ENCODE measurements around the gene CYBA.

DNA sequence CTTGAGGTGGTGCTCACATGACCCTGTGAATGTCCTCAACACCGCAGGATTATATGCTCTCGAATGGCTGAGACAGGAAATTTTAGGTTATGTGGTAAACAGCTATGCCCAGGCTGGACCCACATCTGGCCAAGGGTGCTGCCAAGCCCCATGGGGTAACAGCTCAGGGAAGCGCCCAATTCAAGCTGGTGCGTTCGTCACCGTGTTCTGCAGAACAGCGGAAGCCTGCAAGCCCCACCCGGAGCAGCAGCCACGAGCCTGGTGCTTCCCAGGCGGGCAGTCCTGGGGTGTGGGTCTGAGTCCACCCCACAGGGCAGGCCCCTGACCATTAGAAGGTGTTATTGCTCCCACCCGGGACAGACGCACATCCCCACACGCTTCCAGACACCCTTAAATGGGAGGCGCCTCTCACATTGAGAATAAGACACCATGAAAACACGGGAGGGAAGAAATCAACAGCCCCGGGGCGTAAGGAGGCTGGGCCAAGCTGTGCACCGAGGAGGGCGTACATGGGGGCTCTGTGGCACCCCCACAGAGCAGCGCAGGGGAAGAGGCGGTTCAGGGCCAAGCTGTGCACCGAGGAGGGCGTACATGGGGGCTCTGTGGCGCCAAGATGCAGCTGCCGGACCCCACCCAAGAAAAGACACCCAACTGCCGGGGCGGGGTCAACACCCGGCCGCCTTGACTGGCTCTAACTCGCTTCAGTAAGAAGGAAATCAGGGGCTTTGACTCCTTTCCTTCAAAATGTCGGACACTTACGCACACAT is 2.9 kb upstream of the CYBA start:
- TF ChIP-seq TFCP2L1 (CRISPR knock-in tag; IDR thresholded peaks at IDR 0.05) (no peak), PHF8 (IDR thresholded peaks at IDR 0.05; ENCODE audit: borderline replicate concordance, low read depth) (no peak), KDM1A (IDR thresholded peaks at IDR 0.05; ENCODE audit: low read depth) (no peak), MAZ (IDR thresholded peaks at IDR 0.05; ENCODE audit: borderline replicate concordance, low read depth, low read length) (no peak), ESRRA (IDR thresholded peaks at IDR 0.05; ENCODE audit: borderline replicate concordance, low read length) (no peak), EP300 (IDR thresholded peaks at IDR 0.05) (no peak), POLR2AphosphoS2 (conservative IDR thresholded peaks at IDR 0.05; ENCODE audit: low read length) (no peak), RCOR1 (IDR thresholded peaks at IDR 0.05; ENCODE audit: low read depth, low read length) (no peak)
- TF ChIP-seq, protein P1, sequence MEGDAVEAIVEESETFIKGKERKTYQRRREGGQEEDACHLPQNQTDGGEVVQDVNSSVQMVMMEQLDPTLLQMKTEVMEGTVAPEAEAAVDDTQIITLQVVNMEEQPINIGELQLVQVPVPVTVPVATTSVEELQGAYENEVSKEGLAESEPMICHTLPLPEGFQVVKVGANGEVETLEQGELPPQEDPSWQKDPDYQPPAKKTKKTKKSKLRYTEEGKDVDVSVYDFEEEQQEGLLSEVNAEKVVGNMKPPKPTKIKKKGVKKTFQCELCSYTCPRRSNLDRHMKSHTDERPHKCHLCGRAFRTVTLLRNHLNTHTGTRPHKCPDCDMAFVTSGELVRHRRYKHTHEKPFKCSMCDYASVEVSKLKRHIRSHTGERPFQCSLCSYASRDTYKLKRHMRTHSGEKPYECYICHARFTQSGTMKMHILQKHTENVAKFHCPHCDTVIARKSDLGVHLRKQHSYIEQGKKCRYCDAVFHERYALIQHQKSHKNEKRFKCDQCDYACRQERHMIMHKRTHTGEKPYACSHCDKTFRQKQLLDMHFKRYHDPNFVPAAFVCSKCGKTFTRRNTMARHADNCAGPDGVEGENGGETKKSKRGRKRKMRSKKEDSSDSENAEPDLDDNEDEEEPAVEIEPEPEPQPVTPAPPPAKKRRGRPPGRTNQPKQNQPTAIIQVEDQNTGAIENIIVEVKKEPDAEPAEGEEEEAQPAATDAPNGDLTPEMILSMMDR (IDR thresholded peaks at IDR 0.05): no peak
